GM18498 (cell line): ENCODE measurements around the gene ZNF853.
"Not testable (repeated sequence)": the region's sequence is repeated elsewhere in the genome, so short reads cannot be mapped to it uniquely, and the experiment has no call there.

Experiments used
- ATAC-seq: cut with Tn5 transposase; IDR thresholded peaks from one replicate; pipeline ENCODE4 v1.9.1; 2021; ENCODE audit warnings: mild to moderate bottlenecking, moderate library complexity; ENCODE audit not compliant: unreplicated experiment

Gene ZNF853

GRCh38 chr7:6614953-6615722 is at the start of gene ZNF853:
ZNF853 (plus strand) TSS chr7:6615610; CDS start chr7:6616175, 565 bp downstream.
- ATAC-seq: no peak

GRCh38 chr7:6565655-6566054 is 49.8 kb upstream of the ZNF853 start:
- ATAC-seq: no peak

- ATAC-seq: no peak
These were observed 47.5 kb upstream of the ZNF853 start for GRCh38 chr7:6567886-6568285.

- no peak for ATAC-seq
These were observed 44.1 kb upstream of the ZNF853 start for GRCh38 chr7:6571160-6571779.

GRCh38 chr7:6575281-6576023 is 40.0 kb upstream of the ZNF853 start:
- ATAC-seq: no peak

GRCh38 chr7:6576024-6576866 is 39.2 kb upstream of the ZNF853 start:
- ATAC-seq: no peak

GRCh38 chr7:6576867-6577368 is 38.5 kb upstream of the ZNF853 start:
- not testable (repeated sequence) for ATAC-seq

- peak; percentile 97 for ATAC-seq
These were observed 37.9 kb upstream of the ZNF853 start, which contains the start of gene ZDHHC4 for GRCh38 chr7:6577369-6578113. ZDHHC4 (plus strand) TSS chr7:6577454; CDS start chr7:6580562, 3,108 bp downstream.

- ATAC-seq: no peak
These were observed 37.0 kb upstream of the ZNF853 start for GRCh38 chr7:6578114-6579084.

- ATAC-seq: no peak
These were observed 36.0 kb upstream of the ZNF853 start for GRCh38 chr7:6579446-6579845.

- not testable (repeated sequence) for ATAC-seq
These were observed 29.5 kb upstream of the ZNF853 start for GRCh38 chr7:6585746-6586432.

GRCh38 chr7:6588566-6588965 is 26.8 kb upstream of the ZNF853 start:
- no peak for ATAC-seq

- ATAC-seq: no peak
These were observed 26.1 kb upstream of the ZNF853 start for GRCh38 chr7:6589151-6589828.

GRCh38 chr7:6589829-6590644 is 25.4 kb upstream of the ZNF853 start, which contains the start of gene INTS15:
INTS15 (plus strand) TSS chr7:6590021; CDS start chr7:6590284, 263 bp downstream.
- ATAC-seq: peak; percentile 90

- no peak for ATAC-seq
These were observed 24.7 kb upstream of the ZNF853 start for GRCh38 chr7:6590645-6591110.

- ATAC-seq: no peak
These were observed 15.3 kb upstream of the ZNF853 start for GRCh38 chr7:6600093-6600492.
